H9 (cell line): ENCODE results near the gene MAML3. TPM values are rescaled to one million over a fixed set of nuclear protein-coding genes. Genes with fewer than 3 reads are reported as not detected.

Experiments
- DNase-seq: peaks from one replicate; pipeline ENCODE4 v3.0.0-alpha.2; 2017
- H2AFZ ChIP-seq: one replicate; pipeline ENCODE4 v1.6.1; 2013; ENCODE audit warnings: mild to moderate bottlenecking, low read length, control low read depth, moderate library complexity
- H2AK5ac ChIP-seq: 2 replicates; pipeline ENCODE4 v1.6.1; 2013; ENCODE audit warnings: low read length, control low read depth, mixed read lengths; ENCODE audit not compliant: insufficient read length
- H2BK120ac ChIP-seq: one replicate; pipeline ENCODE4 v1.6.1; 2013; ENCODE audit warnings: low read depth, mild to moderate bottlenecking, low read length, control low read depth, inconsistent platforms; ENCODE audit not compliant: poor library complexity, severe bottlenecking
- H2BK12ac ChIP-seq: 2 replicates; pipeline ENCODE4 v1.6.1; 2013; ENCODE audit warnings: low read length, control low read depth, mixed read lengths, low read depth; ENCODE audit not compliant: insufficient read length
- H2BK15ac ChIP-seq: 2 replicates; pipeline ENCODE4 v1.6.1; 2013; ENCODE audit warnings: low read depth, low read length, control low read depth
- H2BK20ac ChIP-seq: one replicate; pipeline ENCODE4 v1.6.1; 2013; ENCODE audit warnings: low read depth, mild to moderate bottlenecking, low read length, control low read depth, inconsistent platforms; ENCODE audit not compliant: poor library complexity, severe bottlenecking
- H2BK5ac ChIP-seq: 2 replicates; pipeline ENCODE4 v1.6.1; 2013; ENCODE audit warnings: low read length, control low read depth, mixed read lengths; ENCODE audit not compliant: insufficient read length
- H3K14ac ChIP-seq: 2 replicates; pipeline ENCODE4 v1.6.1; 2013; ENCODE audit warnings: low read length, control low read depth; ENCODE audit not compliant: insufficient read depth
- H3K18ac ChIP-seq: 2 replicates; pipeline ENCODE4 v1.6.1; 2013; ENCODE audit warnings: low read depth, mild to moderate bottlenecking, mixed read lengths, low read length, control low read depth; ENCODE audit not compliant: insufficient read length
- H3K23ac ChIP-seq: 2 replicates; pipeline ENCODE4 v1.6.1; 2013; ENCODE audit warnings: low read length, control low read depth, mixed read lengths, low read depth; ENCODE audit not compliant: insufficient read length
- H3K23me2 ChIP-seq: 2 replicates; pipeline ENCODE4 v1.6.1; 2013; ENCODE audit warnings: low read depth, mild to moderate bottlenecking, mixed read lengths, low read length, control low read depth; ENCODE audit not compliant: insufficient read length, poor library complexity, severe bottlenecking
- H3K27ac ChIP-seq: 2 replicates; pipeline ENCODE4 v1.5.1; 2013; ENCODE audit warnings: low read length, control low read depth, mixed read lengths, low read depth; ENCODE audit not compliant: insufficient read length
- H3K27me3 ChIP-seq: 2 replicates; pipeline ENCODE4 v1.6.1; 2013; ENCODE audit warnings: low read length, control low read depth, inconsistent platforms; ENCODE audit not compliant: insufficient read depth
- H3K4ac ChIP-seq: 2 replicates; pipeline ENCODE4 v1.6.1; 2013; ENCODE audit warnings: low read depth, mild to moderate bottlenecking, control low read depth, inconsistent platforms, low read length, moderate library complexity
- H3K4me1 ChIP-seq: 2 replicates; pipeline ENCODE4 v1.6.1; 2013; ENCODE audit warnings: low read length, control low read depth, inconsistent platforms; ENCODE audit not compliant: insufficient read depth
- H3K4me2 ChIP-seq: 2 replicates; pipeline ENCODE4 v1.6.1; 2013; ENCODE audit warnings: low read length, control low read depth, mixed read lengths; ENCODE audit not compliant: insufficient read length, insufficient read depth
- H3K56ac ChIP-seq: 2 replicates; pipeline ENCODE4 v1.6.1; 2013; ENCODE audit warnings: low read depth, mild to moderate bottlenecking, mixed read lengths, low read length, control low read depth; ENCODE audit not compliant: insufficient read length
- H3K79me1 ChIP-seq: 2 replicates; pipeline ENCODE4 v1.6.1; 2013; ENCODE audit warnings: low read depth, mild to moderate bottlenecking, moderate library complexity, low read length, control low read depth, inconsistent platforms; ENCODE audit not compliant: insufficient read depth, poor library complexity, severe bottlenecking
- H3K79me2 ChIP-seq: 2 replicates; pipeline ENCODE4 v1.6.1; 2013; ENCODE audit warnings: low read length, control low read depth, inconsistent platforms; ENCODE audit not compliant: insufficient read depth
- H3K9ac ChIP-seq: 2 replicates; pipeline ENCODE4 v1.6.1; 2013; ENCODE audit warnings: low read length, control low read depth, mixed read lengths; ENCODE audit not compliant: insufficient read length; ENCODE audit errors: extremely low read depth
- H3K9me3 ChIP-seq: one replicate; pipeline ENCODE4 v1.6.1; 2013; ENCODE audit warnings: low read depth, low read length, inconsistent platforms; ENCODE audit not compliant: control insufficient read depth
- H3T11ph ChIP-seq: one replicate; pipeline ENCODE4 v1.6.1; 2013; ENCODE audit warnings: mild to moderate bottlenecking, low read length, control low read depth, inconsistent platforms
- H4K20me1 ChIP-seq: one replicate; pipeline ENCODE4 v1.6.1; 2013; ENCODE audit not compliant: control insufficient read depth, insufficient read length, insufficient read depth
- H4K5ac ChIP-seq: 2 replicates; pipeline ENCODE4 v1.6.1; 2013; ENCODE audit warnings: low read depth, mild to moderate bottlenecking, mixed read lengths, low read length, control low read depth; ENCODE audit not compliant: insufficient read length
- H4K8ac ChIP-seq: replicated peaks from 2 replicates; pipeline ENCODE4 v1.6.1; 2013; ENCODE audit warnings: low read length, control low read depth, mixed read lengths, low read depth; ENCODE audit not compliant: insufficient read length
- H4K91ac ChIP-seq: 2 replicates; pipeline ENCODE4 v1.6.1; 2013; ENCODE audit warnings: low read depth, mild to moderate bottlenecking, moderate library complexity, mixed read lengths, low read length, control low read depth; ENCODE audit not compliant: insufficient read length
- H3K27ac Mint-ChIP-seq, 3 experiments: 2 replicates in 2 of 3; 3 replicates in 1 of 3; pipeline ENCODE4 v1.8.0; 2020 to 2021; ENCODE audit warnings: mixed read lengths in 3 of 3, mild to moderate bottlenecking in 1 of 3, moderate library complexity in 1 of 3
- H3K27me3 Mint-ChIP-seq: 2 replicates; pipeline ENCODE4 v1.8.0; 2021; ENCODE audit warnings: low read depth, mild to moderate bottlenecking, moderate library complexity, mixed read lengths
- H3K36me3 Mint-ChIP-seq, 3 experiments: 2 replicates in 2 of 3; 3 replicates in 1 of 3; pipeline ENCODE4 v1.8.0; 2020 to 2021; ENCODE audit warnings: low read depth in 3 of 3, mixed read lengths in 3 of 3; ENCODE audit not compliant: insufficient read depth in 1 of 3
- H3K4me1 Mint-ChIP-seq, 2 experiments: 2 replicates each; pipeline ENCODE4 v1.8.0; 2020; ENCODE audit warnings: mixed read lengths in 2 of 2
- H3K4me3 Mint-ChIP-seq, 2 experiments: 2 replicates in 1 of 2; 3 replicates in 1 of 2; pipeline ENCODE4 v1.8.0; 2020 to 2021; ENCODE audit warnings: mild to moderate bottlenecking in 2 of 2, mixed read lengths in 2 of 2, moderate library complexity in 1 of 2
- H3K9me3 Mint-ChIP-seq, 2 experiments: 2 replicates in 1 of 2; 3 replicates in 1 of 2; pipeline ENCODE4 v1.8.0; 2020; ENCODE audit warnings: mild to moderate bottlenecking in 2 of 2, mixed read lengths in 2 of 2, moderate library complexity in 1 of 2
- CTCF ChIP-seq: fragments of 200-600 bp; sonication (generic); conservative IDR thresholded peaks from 3 replicates; pipeline ENCODE4 v1.8.0; 2021; ENCODE audit warnings: antibody characterized with exemption, mild to moderate bottlenecking
- WGBS: extraction: QIAGEN DNeasy Blood & Tissue Kit; methylation state at CpG from one replicate; pipeline ENCODE4 v1.1.7; 2013; ENCODE audit warnings: missing lambda C conversion rate, low lambda C conversion rate, mixed read lengths; ENCODE audit not compliant: insufficient read length; ENCODE audit errors: extremely low coverage; 5-methylcytosine and 5-hydroxymethylcytosine counted together
- total RNA-seq: library from RNA; stranded (reverse); gene quantifications from 2 replicates; pipeline ENCODE4 v1.2.1, GENCODE V29; 2021

The MAML3 gene
- total RNA-seq, 1 experiment from 2014 or later, result 3.9 TPM

- no peak overlapping the region for H3K4me3 Mint-ChIP-seq
- H3K27ac Mint-ChIP-seq, result no peak overlapping the region
Measured at GRCh38 chr4:139720806-139721205, 433.2 kb downstream of the MAML3 start.

More at GRCh38 chr4:139720806-139721205, 433.2 kb downstream of the MAML3 start:
- H3K9me3 ChIP-seq, result no peaks in the 10 kb centered on the region
- no peak for TF ChIP-seq CTCF
- H3T11ph ChIP-seq, result no peak overlapping the region
- no peak overlapping the region for H4K8ac ChIP-seq
- H2BK15ac ChIP-seq, result no peak overlapping the region
- H3K27ac ChIP-seq, result no peak overlapping the region
- no peak overlapping the region for H3K4ac ChIP-seq
- peaks cover 0 to 5% of the 10 kb centered on the region in 2 experiments; a peak in 2 of 4 replicates for H3K4me1 Mint-ChIP-seq
- no peak overlapping the region for H4K5ac ChIP-seq
- no peaks in the 10 kb centered on the region for H3K23me2 ChIP-seq
- H2BK12ac ChIP-seq, result no peak overlapping the region
- no peak overlapping the region for H4K91ac ChIP-seq
- peaks cover 30% of the 10 kb centered on the region for H3K27me3 Mint-ChIP-seq
- no peak overlapping the region for H2BK120ac ChIP-seq
- H2AK5ac ChIP-seq, result no peak overlapping the region
- no peak overlapping the region for H3K4me2 ChIP-seq
- H4K20me1 ChIP-seq, result no peaks in the 10 kb centered on the region
- no peak overlapping the region for H2BK5ac ChIP-seq
- H3K4me1 ChIP-seq, result no peaks in the 10 kb centered on the region
- no peaks in the 10 kb centered on the region for H3K79me1 ChIP-seq
- H2AFZ ChIP-seq, result no peak overlapping the region
- no peak overlapping the region for H3K18ac ChIP-seq
- no peaks in the 10 kb centered on the region; a peak in 1 of 7 replicates for H3K36me3 Mint-ChIP-seq
- no peak overlapping the region for H3K56ac ChIP-seq
- H3K14ac ChIP-seq, result no peak overlapping the region
- H3K79me2 ChIP-seq, result no peaks in the 10 kb centered on the region
- H3K27me3 ChIP-seq, result peaks cover 7% of the 10 kb centered on the region; the same call in 1 of the 2 replicates
- H2BK20ac ChIP-seq, result no peak overlapping the region
- no peaks in the 10 kb centered on the region for H3K9me3 Mint-ChIP-seq
- WGBS, result no CpG with 5 or more reads among the region's 6 CpGs
- no peak overlapping the region for H3K9ac ChIP-seq
- no peak overlapping the region for H3K23ac ChIP-seq
- DNase-seq, result no peak
